H1 (cell line): ENCODE results near the gene RRP9. TPM values are rescaled to one million over a fixed set of nuclear protein-coding genes. Genes with fewer than 3 reads are reported as not detected.

Experiments used
- CTCF ChIA-PET: fragments of 300-600 bp; sonication (Branson Sonifier 250); formaldehyde crosslinking; loops from one replicate; lab custom pipeline; 2021; ENCODE audit not compliant: partially characterized antibody; lab: Charles Lee
- POLR2A ChIA-PET: fragments of 300-600 bp; sonication (Branson Sonifier 250); formaldehyde crosslinking; loops from one replicate; lab custom pipeline; 2021; ENCODE audit warnings: inconsistent platforms; ENCODE audit not compliant: partially characterized antibody; lab: Charles Lee
- DNase-seq, 2 experiments: peaks; one replicate each; pipeline versions ENCODE4 v3.0.0 to v3.0.0-alpha.2; 2010 to 2022; ENCODE audit warnings: low spot score in 2 of 2, low read depth in 1 of 2, mixed read lengths in 1 of 2
- FAIRE-seq: peaks from 2 replicates; lab custom pipeline; 2011; peaks lifted over from hg19 to GRCh38; lab: Jason Lieb, UNC
- H2AFZ ChIP-seq: 2 replicates; pipeline ENCODE4 v1.8.1; 2012; ENCODE audit warnings: low read length, inconsistent platforms
- H2AK5ac ChIP-seq: 2 replicates; pipeline ENCODE4 v1.6.1; 2013; ENCODE audit warnings: low read depth, low read length
- H2BK120ac ChIP-seq: replicated peaks from 2 replicates; pipeline ENCODE3; 2013; ENCODE audit warnings: low read depth, low read length, inconsistent platforms
- H2BK12ac ChIP-seq: 2 replicates; pipeline ENCODE4 v1.6.1; 2013; ENCODE audit warnings: low read depth, low read length
- H2BK15ac ChIP-seq: 2 replicates; pipeline ENCODE4 v1.6.1; 2013; ENCODE audit warnings: low read length
- H2BK20ac ChIP-seq: 2 replicates; pipeline ENCODE4 v1.6.1; 2013; ENCODE audit warnings: low read length
- H2BK5ac ChIP-seq: 2 replicates; pipeline ENCODE4 v1.6.1; 2013; ENCODE audit warnings: low read depth, low read length
- H3K14ac ChIP-seq: 2 replicates; pipeline ENCODE4 v1.6.1; 2013; ENCODE audit warnings: inconsistent platforms; ENCODE audit not compliant: insufficient read length
- H3K18ac ChIP-seq: 2 replicates; pipeline ENCODE4 v1.6.1; 2013; ENCODE audit warnings: low read length; ENCODE audit errors: extremely low read depth
- H3K23ac ChIP-seq: 2 replicates; pipeline ENCODE4 v1.6.1; 2013; ENCODE audit warnings: inconsistent platforms; ENCODE audit not compliant: insufficient read length
- H3K23me2 ChIP-seq: 2 replicates; pipeline ENCODE4 v1.6.1; 2013; ENCODE audit warnings: low read depth, low read length
- H3K27ac ChIP-seq: 2 replicates; pipeline ENCODE4 v1.6.1; 2011; ENCODE audit warnings: low read depth, low read length, inconsistent platforms
- H3K27me3 ChIP-seq, 4 experiments: replicated peaks in 1 of 4; 1 replicate in 1 of 4; 2 replicates in 3 of 4; pipeline versions ENCODE4 v1.6.1 to v1.8.1; 2011 to 2013; ENCODE audit warnings: low read length in 3 of 4, mild to moderate bottlenecking in 3 of 4, inconsistent platforms in 2 of 4, mixed read lengths in 2 of 4, moderate library complexity in 1 of 4; ENCODE audit not compliant: control insufficient read depth in 3 of 4, insufficient read depth in 3 of 4; ENCODE audit errors: extremely low read depth in 1 of 4
- H3K36me3 ChIP-seq, 4 experiments: 2 replicates each; pipeline versions ENCODE4 v1.6.1 to v1.8.1; 2011 to 2013; ENCODE audit warnings: mild to moderate bottlenecking in 4 of 4, low read length in 3 of 4, moderate library complexity in 2 of 4, control low read depth in 1 of 4, inconsistent platforms in 1 of 4; ENCODE audit not compliant: insufficient read depth in 4 of 4, control insufficient read depth in 2 of 4
- H3K4ac ChIP-seq: replicated peaks from 2 replicates; pipeline ENCODE3; 2013; ENCODE audit warnings: low read length, low read depth, mixed read lengths, inconsistent platforms; ENCODE audit not compliant: insufficient read length
- H3K4me1 ChIP-seq, 4 experiments: replicated peaks in 1 of 4; 1 replicate in 1 of 4; 2 replicates in 3 of 4; pipeline versions ENCODE4 v1.6.1 to v1.8.1; 2011 to 2013; ENCODE audit warnings: low read length in 3 of 4, inconsistent platforms in 2 of 4, mixed read lengths in 1 of 4; ENCODE audit not compliant: insufficient read depth in 4 of 4, control insufficient read depth in 3 of 4
- H3K4me2 ChIP-seq, 2 experiments: 2 replicates each; pipeline versions ENCODE4 v1.6.1 to v1.8.1; 2011 to 2013; ENCODE audit warnings: low read depth in 2 of 2, low read length in 2 of 2, control low read depth in 1 of 2, inconsistent platforms in 1 of 2, mild to moderate bottlenecking in 1 of 2; ENCODE audit not compliant: insufficient read depth in 1 of 2
- H3K4me3 ChIP-seq, 4 experiments: fragments of 200-600, 300-600 bp in 1 of 4; sonication (generic), shearing (Covaris generic), sonication (Bioruptor Twin) in 1 of 4; 2 replicates each; pipeline versions ENCODE4 v1.5.1 to v1.8.1; 2011 to 2016; ENCODE audit warnings: low read length in 4 of 4, low read depth in 3 of 4, control low read depth in 2 of 4, inconsistent platforms in 2 of 4, mild to moderate bottlenecking in 2 of 4, mixed read lengths in 1 of 4, moderate library complexity in 1 of 4; ENCODE audit not compliant: insufficient read depth in 2 of 4; ENCODE audit errors: extremely low read depth in 1 of 4
- H3K56ac ChIP-seq: replicated peaks from 2 replicates; pipeline ENCODE3; 2013; ENCODE audit warnings: low read depth, mild to moderate bottlenecking, mixed read lengths, low read length, inconsistent platforms; ENCODE audit not compliant: insufficient read length
- H3K79me1 ChIP-seq: 2 replicates; pipeline ENCODE4 v1.6.1; 2013; ENCODE audit warnings: low read depth, low read length, control low read depth
- H3K79me2 ChIP-seq, 2 experiments: 2 replicates each; pipeline versions ENCODE4 v1.6.1 to v1.8.1; 2012 to 2013; ENCODE audit warnings: low read length in 2 of 2, mild to moderate bottlenecking in 2 of 2, inconsistent platforms in 1 of 2; ENCODE audit not compliant: insufficient read depth in 2 of 2, control insufficient read depth in 1 of 2
- H3K9ac ChIP-seq, 4 experiments: replicated peaks in 1 of 4; 1 replicate in 1 of 4; 2 replicates in 3 of 4; pipeline versions ENCODE4 v1.6.1 to v1.8.1; 2011 to 2013; ENCODE audit warnings: low read depth in 3 of 4, low read length in 3 of 4, control low read depth in 2 of 4, mild to moderate bottlenecking in 2 of 4, moderate library complexity in 2 of 4, inconsistent platforms in 1 of 4; ENCODE audit errors: extremely low read depth in 1 of 4
- H3K9me3 ChIP-seq, 2 experiments: 2 replicates each; pipeline versions ENCODE4 v1.6.1 to v1.8.1; 2012 to 2013; ENCODE audit warnings: mild to moderate bottlenecking in 2 of 2, moderate library complexity in 2 of 2, control low read depth in 1 of 2, inconsistent platforms in 1 of 2, low read depth in 1 of 2, low read length in 1 of 2, mixed read lengths in 1 of 2; ENCODE audit not compliant: insufficient read depth in 2 of 2
- H4K20me1 ChIP-seq, 2 experiments: replicated peaks in 1 of 2; 2 replicates each; pipeline versions ENCODE3 to v1.8.1; 2011 to 2013; ENCODE audit warnings: inconsistent platforms in 2 of 2, low read length in 2 of 2, mild to moderate bottlenecking in 1 of 2; ENCODE audit not compliant: insufficient read depth in 2 of 2, control insufficient read depth in 1 of 2
- H4K5ac ChIP-seq: 2 replicates; pipeline ENCODE4 v1.6.1; 2013; ENCODE audit warnings: low read length, low read depth, mixed read lengths, inconsistent platforms; ENCODE audit not compliant: insufficient read length
- H4K8ac ChIP-seq: 2 replicates; pipeline ENCODE4 v1.8.0; 2013; ENCODE audit warnings: mild to moderate bottlenecking, moderate library complexity, low read length, inconsistent platforms; ENCODE audit not compliant: insufficient read depth; ENCODE audit errors: extremely low read depth
- H4K91ac ChIP-seq: replicated peaks from 2 replicates; pipeline ENCODE3; 2013; ENCODE audit warnings: low read length, mixed read lengths, inconsistent platforms; ENCODE audit not compliant: insufficient read length
- BRCA1 ChIP-seq: IDR thresholded peaks from 2 replicates; pipeline ENCODE4 v1.6.1; 2012; ENCODE audit warnings: low read depth, low read length, improper control_type of control experiment
- CEBPB ChIP-seq: IDR thresholded peaks from 2 replicates; pipeline ENCODE4 v1.6.1; 2012; ENCODE audit warnings: low read depth, low read length
- CHD2 ChIP-seq: IDR thresholded peaks from 2 replicates; pipeline ENCODE4 v1.6.1; 2012; ENCODE audit warnings: low read length, improper control_type of control experiment
- CTBP2 ChIP-seq: IDR thresholded peaks from 2 replicates; pipeline ENCODE4 v1.7.0; 2011; ENCODE audit warnings: borderline replicate concordance, mild to moderate bottlenecking, moderate library complexity, mixed read lengths, low read length; ENCODE audit not compliant: insufficient read depth, insufficient read length
- KDM4A ChIP-seq: IDR thresholded peaks from one replicate; pipeline ENCODE4 v1.7.1; 2012; ENCODE audit warnings: low read depth, mild to moderate bottlenecking, moderate library complexity, low read length, inconsistent platforms; ENCODE audit not compliant: severe bottlenecking
- MAX ChIP-seq: IDR thresholded peaks from 2 replicates; pipeline ENCODE4 v1.6.1; 2012; ENCODE audit warnings: inconsistent platforms
- NANOG ChIP-seq: IDR thresholded peaks from 2 replicates; pipeline ENCODE4 v1.6.1; 2011; ENCODE audit warnings: low read length, low read depth, mild to moderate bottlenecking, inconsistent platforms; ENCODE audit not compliant: insufficient read depth, poor library complexity, severe bottlenecking
- POLR2A ChIP-seq, 2 experiments: IDR thresholded peaks; 1 replicate in 1 of 2; 2 replicates in 1 of 2; pipeline ENCODE4 v1.6.1; 2011; ENCODE audit warnings: low read depth in 2 of 2, low read length in 2 of 2, mild to moderate bottlenecking in 2 of 2; ENCODE audit errors: control extremely low read depth in 1 of 2
- SAP30 ChIP-seq: fragments of 300-600 bp; sonication (generic); IDR thresholded peaks from 2 replicates; pipeline ENCODE4 v1.7.1; 2012; ENCODE audit warnings: low read length, moderate library complexity, mild to moderate bottlenecking, inconsistent platforms; ENCODE audit not compliant: insufficient read depth, insufficient replicate concordance
- TBP ChIP-seq: IDR thresholded peaks from 2 replicates; pipeline ENCODE4 v1.6.1; 2011; ENCODE audit warnings: low read depth, low read length, improper control_type of control experiment
- TCF12 ChIP-seq: IDR thresholded peaks from 2 replicates; pipeline ENCODE4 v1.6.1; 2011; ENCODE audit warnings: low read depth, mild to moderate bottlenecking, low read length
- ZNF274 ChIP-seq: IDR thresholded peaks from 2 replicates; pipeline ENCODE4 v1.7.0; 2012; ENCODE audit warnings: low read length, borderline replicate concordance; ENCODE audit errors: extremely low read depth
- WGBS, 2 experiments: shearing (Covaris generic) in 1 of 2; methylation state at CpG; one replicate each; pipeline versions ENCODE4 v1.1.6 to v1.1.7; 2013 to 2015; ENCODE audit warnings: low lambda C conversion rate in 2 of 2, mixed read lengths in 2 of 2, inconsistent platforms in 1 of 2, low coverage in 1 of 2, missing lambda C conversion rate in 1 of 2; ENCODE audit not compliant: insufficient replicate concordance in 2 of 2, insufficient coverage in 1 of 2, insufficient read length in 1 of 2; ENCODE audit errors: extremely low coverage in 1 of 2, missing lambda C conversion rate in 1 of 2; 5-methylcytosine and 5-hydroxymethylcytosine counted together
- polyA plus RNA-seq, 7 experiments: library from polyadenylated mRNA; depleted of rRNA in 3 of 7; stranded (reverse) in 5 of 7; unstranded in 2 of 7; fragments of >200 nt in 5 of 7; fragments of 200-250 nt in 2 of 7; gene quantifications; 1 replicate in 5 of 7; 2 replicates in 1 of 7; 4 replicates in 1 of 7; pipeline versions ENCODE4 v1.2.1 to v1.2.3, GENCODE V29; 2011 to 2013; ENCODE audit warnings: missing spikeins in 2 of 7, mixed read lengths in 2 of 7
- total RNA-seq: library from RNA; stranded (reverse); fragmentation: NEBNext Ultra II Directional; extraction: Animal tissue kit (Norgen Biotek cat#: 25700); gene quantifications from 2 replicates; pipeline ENCODE4 v1.2.1, GENCODE V29; 2021
- TF ChIP-seq, protein P1 (sequence below): IDR thresholded peaks from 2 replicates; pipeline ENCODE4 v1.6.1; 2011; ENCODE audit warnings: low read depth, mild to moderate bottlenecking, low read length; ENCODE audit not compliant: insufficient read depth

The RRP9 gene
- total and polyA plus RNA-seq, 2 of the 8 experiments (the other 6 are each of a cell fraction or from before 2014, with no cell fraction given), result 55.6 to 68.9 TPM

- Histone ChIP-seq H4K5ac (no peak overlapping the region), H3K4me3 (no peak overlapping the region), H2BK20ac (no peak overlapping the region), H4K8ac (no peak overlapping the region), H2AFZ (no peak overlapping the region), H2BK12ac (no peak overlapping the region), H3K79me1 (no peaks in the 10 kb centered on the region), H3K4me2 (no peak overlapping the region), H3K23ac (no peak overlapping the region), H2BK15ac (no peak overlapping the region), H3K9ac (no peak overlapping the region), H3K56ac (no peak overlapping the region), H3K4ac (no peak overlapping the region), H2AK5ac (no peak overlapping the region), H3K27ac (no peak overlapping the region), H2BK120ac (no peak overlapping the region), H3K4me1 (peaks cover 0 to 5% (median 3%) of the 10 kb centered on the region in 4 experiments; a peak in 5 of 7 replicates), H3K27me3 (peaks cover 0 to 11% (median 5%) of the 10 kb centered on the region in 4 experiments; a peak in 5 of 7 replicates), H3K36me3 (no peaks in the 10 kb centered on the region), H2BK5ac (no peak overlapping the region), H4K91ac (no peak overlapping the region), H3K23me2 (peaks cover 2% of the 10 kb centered on the region; the same call in 1 of the 2 replicates), H3K9me3 (no peaks in the 10 kb centered on the region), H3K14ac (no peak overlapping the region), H3K79me2 (no peaks in the 10 kb centered on the region), H3K18ac (no peak overlapping the region), H4K20me1 (no peaks in the 10 kb centered on the region)
- DNase-seq, result no peak
- POLR2A ChIA-PET, result interaction anchor here (0.9 to 15.7 kb wide), 3 partner anchors 9 to 46 kb away, joined by 5 to 148 read pairs (median 130); partner anchors contain the start of genes GPR62, PCBP4 and RPL29
- CTCF ChIA-PET, result interaction anchor here (0.9 to 2.7 kb wide), 6 partner anchors 22 to 107 kb away, joined by 3 to 8 read pairs (median 4); partner anchors contain the start of genes ABHD14B and ACY1
- 78% methylated on average over 4 of the region's 4 CpGs; no CpG with 5 or more reads in 1 of the 2 experiments for WGBS, 2 experiments
- no peak for FAIRE-seq
- no peak for TF ChIP-seq SAP30
- TF ChIP-seq CTBP2, result no peak
- no peak for TF ChIP-seq BRCA1
- no peak for TF ChIP-seq NANOG
- no peak for TF ChIP-seq ZNF274
- TF ChIP-seq, protein P1, sequence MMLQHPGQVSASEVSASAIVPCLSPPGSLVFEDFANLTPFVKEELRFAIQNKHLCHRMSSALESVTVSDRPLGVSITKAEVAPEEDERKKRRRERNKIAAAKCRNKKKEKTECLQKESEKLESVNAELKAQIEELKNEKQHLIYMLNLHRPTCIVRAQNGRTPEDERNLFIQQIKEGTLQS, result no peak
- TF ChIP-seq POLR2A (IDR thresholded peaks at IDR 0.05; ENCODE audit: control extremely low read depth in 1 of 2, low read depth in 2 of 2, low read length in 2 of 2), result no peak
- TF ChIP-seq KDM4A, result no peak
- no peak for TF ChIP-seq TCF12
- TF ChIP-seq CHD2, result no peak
- TF ChIP-seq TBP, result no peak
- no peak for TF ChIP-seq CEBPB
- TF ChIP-seq MAX, result no peak
Measured at GRCh38 chr3:51946796-51947195, 5.1 kb upstream of the RRP9 start.
